GM12892 (cell line): ENCODE results near the gene PPP1R13L.

Experiments
- POLR2A ChIP-seq: IDR thresholded peaks from 2 replicates; pipeline ENCODE4 v1.6.1; 2011; ENCODE audit warnings: low read depth, low read length, control low read depth
- POLR2AphosphoS5 ChIP-seq: IDR thresholded peaks from 2 replicates; pipeline ENCODE4 v1.6.1; 2011; ENCODE audit warnings: low read depth, low read length, control low read depth

DNA sequence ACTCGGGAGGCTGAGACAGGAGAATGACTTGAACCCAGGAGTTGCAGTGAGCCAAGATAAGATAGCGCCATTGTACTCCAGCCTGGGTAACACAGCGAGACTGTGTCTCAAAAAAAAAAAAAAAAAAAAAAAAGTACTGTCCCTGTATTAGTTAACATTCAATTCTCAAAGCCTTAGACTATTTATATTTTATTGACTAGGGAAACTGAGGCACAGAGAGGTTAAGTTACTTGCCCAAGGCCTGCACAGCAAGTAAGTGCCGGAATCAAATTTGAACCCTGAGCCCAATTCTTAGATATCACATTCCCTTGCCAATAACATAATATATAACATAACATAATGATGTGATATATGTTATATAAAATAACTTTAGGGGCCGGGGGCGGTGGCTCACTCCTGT, 65.2 kb downstream of the PPP1R13L start:
- no peak for TF ChIP-seq POLR2AphosphoS5
- no peak for TF ChIP-seq POLR2A
